Measurements from ENCODE around the gene FAM120B.
"Not testable (repeated sequence)": the region's sequence is repeated elsewhere in the genome, so short reads cannot be mapped to it uniquely, and the experiment has no call there.

FAM120B gene, protein sequence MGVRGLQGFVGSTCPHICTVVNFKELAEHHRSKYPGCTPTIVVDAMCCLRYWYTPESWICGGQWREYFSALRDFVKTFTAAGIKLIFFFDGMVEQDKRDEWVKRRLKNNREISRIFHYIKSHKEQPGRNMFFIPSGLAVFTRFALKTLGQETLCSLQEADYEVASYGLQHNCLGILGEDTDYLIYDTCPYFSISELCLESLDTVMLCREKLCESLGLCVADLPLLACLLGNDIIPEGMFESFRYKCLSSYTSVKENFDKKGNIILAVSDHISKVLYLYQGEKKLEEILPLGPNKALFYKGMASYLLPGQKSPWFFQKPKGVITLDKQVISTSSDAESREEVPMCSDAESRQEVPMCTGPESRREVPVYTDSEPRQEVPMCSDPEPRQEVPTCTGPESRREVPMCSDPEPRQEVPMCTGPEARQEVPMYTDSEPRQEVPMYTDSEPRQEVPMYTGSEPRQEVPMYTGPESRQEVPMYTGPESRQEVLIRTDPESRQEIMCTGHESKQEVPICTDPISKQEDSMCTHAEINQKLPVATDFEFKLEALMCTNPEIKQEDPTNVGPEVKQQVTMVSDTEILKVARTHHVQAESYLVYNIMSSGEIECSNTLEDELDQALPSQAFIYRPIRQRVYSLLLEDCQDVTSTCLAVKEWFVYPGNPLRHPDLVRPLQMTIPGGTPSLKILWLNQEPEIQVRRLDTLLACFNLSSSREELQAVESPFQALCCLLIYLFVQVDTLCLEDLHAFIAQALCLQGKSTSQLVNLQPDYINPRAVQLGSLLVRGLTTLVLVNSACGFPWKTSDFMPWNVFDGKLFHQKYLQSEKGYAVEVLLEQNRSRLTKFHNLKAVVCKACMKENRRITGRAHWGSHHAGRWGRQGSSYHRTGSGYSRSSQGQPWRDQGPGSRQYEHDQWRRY

DNA sequence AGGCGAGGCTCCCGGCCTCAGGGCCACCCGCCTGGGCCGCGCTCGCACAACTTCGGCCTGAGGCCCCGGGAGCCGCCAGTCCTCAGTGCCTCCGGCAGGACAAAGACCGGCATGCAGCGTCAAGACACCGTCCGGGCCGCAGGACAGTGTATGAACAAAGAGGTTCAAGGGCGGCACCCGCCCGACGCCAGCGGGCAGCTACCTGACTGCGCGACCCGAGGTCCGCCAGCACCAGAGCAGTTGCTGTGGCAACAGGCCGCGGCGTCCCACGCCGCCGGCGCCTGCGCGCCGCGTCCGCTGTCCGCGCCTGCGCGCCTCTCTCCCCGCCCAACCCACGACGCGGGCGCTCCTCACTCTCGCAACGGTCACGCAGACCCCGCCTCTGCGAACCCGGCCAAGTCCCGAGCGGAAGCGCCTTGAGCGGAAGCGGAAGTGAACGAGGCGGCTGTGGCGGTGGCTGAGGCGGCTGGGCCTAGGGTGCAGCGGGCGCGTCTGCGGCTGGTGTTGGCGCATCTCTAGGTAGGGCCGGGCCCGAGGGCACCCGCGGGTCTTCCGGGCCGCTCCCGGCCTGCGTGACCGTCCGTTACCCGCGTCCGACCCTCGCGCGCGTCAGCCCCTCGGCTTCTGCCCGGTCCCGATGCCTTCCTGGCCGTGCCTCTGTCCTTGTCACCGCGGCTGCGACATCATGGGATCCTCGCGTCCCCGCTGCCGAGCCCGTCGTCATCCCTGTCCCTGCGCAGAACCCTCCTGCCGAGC is at the start of gene FAM120B:
FAM120B (plus strand) TSS at position 435 of the 756 bp plus-strand sequence. CDS start 10,633 bp downstream, outside the sequence.
- Mint-ChIP-seq H3K27ac (peak within 1 kb of the TSS; percentile 95 to 97), H3K4me3 (peak within 1 kb of the TSS; percentile 97 to 99), H3K4me1 (peaks cover 39% of the 10 kb centered on the region), H3K9me3 (peaks cover 5 to 7% of the 10 kb centered on the region in 2 donors), H3K27me3 (peaks cover 6% of the 10 kb centered on the region)
- ATAC-seq (peak; percentile 96), DNase-seq (peak; percentile 92 to 95)

DNA sequence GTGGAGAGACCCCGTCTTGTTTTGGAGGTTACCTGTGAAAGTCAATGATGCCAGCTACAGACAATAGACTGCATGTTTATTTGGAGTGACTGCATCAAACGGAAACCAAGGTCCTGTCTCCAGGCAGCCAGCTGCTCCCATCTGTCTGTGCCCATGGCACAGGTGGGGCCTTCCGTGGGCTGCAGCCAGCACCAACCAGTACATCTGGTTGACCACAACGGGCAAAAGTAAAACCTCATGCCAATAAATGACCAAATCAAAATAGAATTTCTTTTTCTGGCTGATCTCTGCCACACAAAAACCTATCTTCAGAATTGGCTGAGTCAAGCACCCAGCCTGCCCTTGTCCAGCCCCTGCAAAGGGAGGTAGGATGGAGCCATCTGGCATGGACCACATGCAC is 49.2 kb upstream of the FAM120B start:
- H3K27ac Mint-ChIP-seq = no peak overlapping the region
- no peaks in the 10 kb centered on the region for H3K9me3 Mint-ChIP-seq
- H3K4me3 Mint-ChIP-seq = no peak overlapping the region
- DNase-seq = no peak
- H3K4me1 Mint-ChIP-seq = no peaks in the 10 kb centered on the region
- peaks cover 18% of the 10 kb centered on the region for H3K27me3 Mint-ChIP-seq
- ATAC-seq = no peak

DNA sequence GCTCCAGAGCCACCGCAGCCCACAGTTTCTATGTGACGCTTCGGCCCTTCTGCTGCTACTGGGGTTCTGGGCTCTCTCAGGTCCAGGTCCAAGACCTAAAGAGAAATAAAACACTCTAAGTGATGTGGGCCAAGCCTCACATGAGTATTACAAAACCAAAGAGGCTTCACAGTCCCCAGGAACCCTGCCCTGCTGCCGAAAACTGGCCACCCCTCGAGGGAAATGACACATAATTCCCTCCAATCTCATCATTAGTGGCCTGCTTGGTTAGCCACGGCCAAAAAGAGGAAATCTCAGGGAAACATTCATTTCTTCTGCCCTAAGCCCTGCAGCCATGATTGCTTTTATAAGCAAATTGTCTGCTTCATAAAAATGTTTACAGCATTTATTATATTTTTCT is 48.2 kb upstream of the FAM120B start:
- Mint-ChIP-seq H3K9me3 (no peaks in the 10 kb centered on the region), H3K27ac (no peak overlapping the region), H3K4me1 (no peaks in the 10 kb centered on the region), H3K27me3 (peaks cover 26% of the 10 kb centered on the region), H3K4me3 (no peak overlapping the region)
- ATAC-seq (no peak), DNase-seq (no peak)

DNA sequence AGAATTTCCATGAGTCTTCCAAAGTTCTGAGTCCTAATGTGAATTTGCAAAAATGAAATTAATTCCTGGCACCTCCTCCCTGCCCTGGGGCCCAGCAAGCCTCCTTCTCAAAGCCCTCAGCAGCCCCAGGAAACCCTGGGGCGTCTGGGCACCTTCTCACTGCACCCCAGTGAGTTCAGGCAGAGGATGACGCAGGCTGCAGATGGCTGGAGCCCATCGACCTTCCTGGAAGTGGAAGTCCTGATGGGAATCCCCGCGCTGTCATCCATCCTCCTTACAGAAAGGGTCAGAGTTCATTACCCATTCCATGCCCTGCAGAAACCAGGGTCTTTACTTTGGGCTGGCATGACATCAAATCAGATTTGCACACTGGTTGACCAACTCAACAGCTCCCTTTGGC is 47.3 kb upstream of the FAM120B start:
- DNase-seq (no peak), ATAC-seq (no peak)
- Mint-ChIP-seq H3K9me3 (no peaks in the 10 kb centered on the region), H3K27me3 (peaks cover 30% of the 10 kb centered on the region), H3K27ac (no peak overlapping the region), H3K4me1 (no peaks in the 10 kb centered on the region), H3K4me3 (no peak overlapping the region)

DNA sequence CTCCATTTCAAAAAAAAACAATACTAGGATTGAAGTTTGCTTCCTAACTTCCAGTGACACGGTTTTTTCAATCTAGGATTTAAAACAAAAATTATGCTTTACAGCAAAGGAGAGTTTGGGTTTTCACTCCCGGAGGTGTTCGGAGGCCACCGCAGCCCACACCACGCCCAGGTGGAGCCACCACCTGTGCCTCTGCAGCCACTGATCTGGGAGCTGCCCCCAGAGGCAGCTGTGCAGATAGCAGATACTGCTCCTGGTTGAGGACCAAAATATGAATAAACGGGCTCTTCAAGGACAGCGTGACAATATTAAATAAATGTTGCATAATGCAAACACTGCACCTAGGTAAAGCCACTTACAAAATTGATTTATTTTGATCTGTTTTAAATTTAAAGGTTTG is 45.9 kb upstream of the FAM120B start:
- Mint-ChIP-seq H3K27me3 (peaks cover 30% of the 10 kb centered on the region), H3K4me1 (no peaks in the 10 kb centered on the region), H3K9me3 (no peaks in the 10 kb centered on the region), H3K27ac (no peak overlapping the region), H3K4me3 (no peak overlapping the region)
- DNase-seq (no peak), ATAC-seq (no peak)

DNA sequence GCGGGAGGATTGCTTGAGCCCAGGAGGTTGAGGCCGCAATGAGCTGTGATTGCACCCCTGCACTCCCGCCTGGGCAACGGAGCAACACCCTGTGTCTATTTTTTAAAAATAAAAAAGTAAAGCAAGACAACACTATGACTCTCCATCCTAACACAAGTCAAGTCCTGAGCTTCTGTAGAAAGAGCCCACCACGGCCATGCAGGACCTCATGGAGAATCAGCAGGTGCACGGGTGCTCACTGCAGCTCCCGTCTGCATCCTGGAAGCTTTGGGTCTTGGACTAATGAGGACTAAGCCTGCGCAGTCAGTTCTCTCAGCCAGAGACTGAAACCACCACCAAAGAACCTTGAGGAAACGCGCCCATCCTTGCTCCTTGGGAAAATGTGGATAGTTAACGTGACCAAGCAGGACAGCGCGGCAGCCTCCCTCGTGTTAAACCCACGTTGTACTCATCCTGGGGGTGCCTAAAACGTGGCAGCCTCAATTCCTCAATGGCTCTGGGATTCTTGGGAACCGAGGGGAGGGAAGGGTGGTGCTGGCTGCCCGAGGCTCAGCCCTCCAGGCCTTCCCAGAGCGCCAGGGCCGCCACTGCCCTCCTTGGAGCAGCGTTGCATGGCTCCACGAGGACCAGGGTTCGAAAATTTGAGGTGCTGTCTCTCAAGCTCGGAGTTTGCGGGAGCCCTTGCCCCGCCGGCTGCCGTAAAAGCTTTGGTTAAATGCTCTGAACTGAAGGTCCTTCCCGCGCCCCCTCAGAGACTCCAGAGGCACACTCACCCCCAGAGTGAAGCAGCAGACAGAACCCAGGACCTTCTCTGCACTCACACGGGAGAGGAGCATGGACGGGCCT is 44.7 kb upstream of the FAM120B start:
- Mint-ChIP-seq H3K27me3 (peaks cover 30% of the 10 kb centered on the region), H3K9me3 (no peaks in the 10 kb centered on the region), H3K4me3 (no peak overlapping the region), H3K4me1 (no peaks in the 10 kb centered on the region), H3K27ac (no peak overlapping the region)
- DNase-seq (no peak), ATAC-seq (no peak)

DNA sequence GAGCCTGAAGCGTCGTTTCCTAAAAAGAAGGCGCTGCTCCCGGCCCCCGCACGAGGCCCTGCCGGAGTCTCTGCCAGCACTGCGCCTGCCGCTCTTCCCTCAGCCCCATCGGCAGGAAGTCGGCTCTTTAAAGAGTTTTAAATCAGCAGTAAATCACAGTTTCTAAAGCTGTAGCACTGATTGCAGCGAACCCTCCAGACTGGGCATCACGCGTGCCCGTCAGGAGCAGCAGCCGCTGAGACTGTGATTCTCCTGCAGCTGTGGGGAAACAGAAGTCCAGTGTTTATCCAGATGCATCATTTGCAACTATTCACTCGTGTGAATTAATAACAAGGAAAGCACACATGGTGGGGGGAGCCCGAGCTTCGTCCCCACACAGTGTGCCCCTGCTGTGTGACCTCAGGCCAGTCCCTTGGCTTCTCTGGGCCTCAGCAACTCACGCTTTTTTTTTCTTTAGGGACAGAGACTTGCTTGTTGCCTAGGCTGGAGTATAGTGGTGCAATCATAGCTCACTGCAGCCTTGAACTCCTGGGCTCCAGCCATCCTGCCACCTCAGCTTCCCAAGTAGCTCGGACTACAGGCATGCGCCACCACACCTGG is 44.0 kb upstream of the FAM120B start:
- no peak for DNase-seq
- Mint-ChIP-seq H3K9me3 (no peaks in the 10 kb centered on the region), H3K27me3 (peaks cover 30% of the 10 kb centered on the region)

DNA sequence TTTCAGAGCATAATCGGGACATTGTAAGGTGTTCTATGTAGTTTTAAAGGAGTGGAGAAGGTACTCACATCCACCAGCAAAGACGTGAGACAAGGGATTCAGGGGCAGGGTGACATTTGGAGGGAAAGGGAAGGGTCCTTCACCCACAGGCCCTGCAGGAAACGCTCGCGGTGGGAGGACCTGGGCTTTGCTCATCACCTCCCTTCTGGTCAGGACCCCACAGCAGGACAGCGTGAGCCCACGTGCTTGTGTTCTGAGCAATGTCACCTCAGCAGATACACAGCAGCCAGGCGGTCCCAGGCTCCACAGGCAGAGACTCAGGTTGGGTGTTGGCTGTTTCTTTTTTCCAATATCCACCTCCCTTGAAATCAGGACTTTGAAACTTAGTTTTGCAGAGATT is 43.1 kb upstream of the FAM120B start:
- Mint-ChIP-seq H3K4me3 (no peak overlapping the region), H3K27me3 (peaks cover 30% of the 10 kb centered on the region), H3K9me3 (no peaks in the 10 kb centered on the region), H3K27ac (no peak overlapping the region), H3K4me1 (no peaks in the 10 kb centered on the region)
- DNase-seq = no peak
- ATAC-seq = no peak

More for the DNA sequence above, 44.0 kb upstream of the FAM120B start:
- no peaks in the 10 kb centered on the region for H3K4me1 Mint-ChIP-seq
- no peak for ATAC-seq
- no peak overlapping the region for H3K27ac Mint-ChIP-seq
- H3K4me3 Mint-ChIP-seq = no peak overlapping the region

DNA sequence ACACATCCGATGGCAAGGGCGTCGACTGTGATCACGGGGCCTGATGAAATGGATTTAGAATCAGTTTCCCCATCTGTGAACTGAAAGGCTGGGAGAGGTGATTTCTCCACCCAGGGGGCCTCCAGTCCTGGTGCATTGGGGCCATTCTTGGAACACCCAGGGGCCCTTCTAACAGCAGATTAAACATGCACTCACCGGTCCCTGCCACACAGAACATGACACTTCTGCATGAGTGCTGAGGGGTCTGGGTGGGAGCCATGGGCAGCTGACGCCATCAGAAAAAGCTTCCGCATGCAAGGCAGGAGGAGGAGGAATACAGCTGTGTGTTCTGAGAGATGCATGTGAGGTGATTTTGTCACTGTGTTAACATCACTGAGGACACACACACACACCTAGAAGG is 42.5 kb upstream of the FAM120B start:
- Mint-ChIP-seq H3K9me3 (no peaks in the 10 kb centered on the region), H3K4me1 (no peaks in the 10 kb centered on the region), H3K27me3 (peaks cover 30% of the 10 kb centered on the region), H3K27ac (no peak overlapping the region), H3K4me3 (no peak overlapping the region)
- ATAC-seq (peak; percentile 23), DNase-seq (no peak)

DNA sequence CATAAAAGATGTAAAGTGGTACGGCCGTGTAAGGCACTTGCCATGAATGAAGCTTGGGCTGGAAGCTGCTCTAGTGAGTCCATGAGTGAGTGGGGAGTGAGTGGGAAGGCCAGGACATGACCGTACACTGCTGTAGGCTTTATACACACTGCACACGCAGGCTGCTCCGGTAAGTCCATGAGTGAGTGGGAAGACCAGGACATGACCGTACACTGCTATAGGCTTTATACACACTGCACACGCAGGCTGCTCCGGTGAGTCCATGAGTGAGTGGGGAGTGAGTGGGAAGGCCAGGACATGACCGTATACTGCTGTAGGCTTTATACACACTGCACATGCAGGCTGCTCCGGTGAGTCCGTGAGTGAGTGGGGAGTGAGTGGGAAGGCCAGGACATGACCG is 41.9 kb upstream of the FAM120B start:
- not testable (repeated sequence) for DNase-seq, H3K9me3 Mint-ChIP-seq, H3K27ac Mint-ChIP-seq, H3K4me3 Mint-ChIP-seq, H3K4me1 Mint-ChIP-seq
- peaks cover 30% of the 10 kb centered on the region for H3K27me3 Mint-ChIP-seq
- ATAC-seq = peak; percentile 12

DNA sequence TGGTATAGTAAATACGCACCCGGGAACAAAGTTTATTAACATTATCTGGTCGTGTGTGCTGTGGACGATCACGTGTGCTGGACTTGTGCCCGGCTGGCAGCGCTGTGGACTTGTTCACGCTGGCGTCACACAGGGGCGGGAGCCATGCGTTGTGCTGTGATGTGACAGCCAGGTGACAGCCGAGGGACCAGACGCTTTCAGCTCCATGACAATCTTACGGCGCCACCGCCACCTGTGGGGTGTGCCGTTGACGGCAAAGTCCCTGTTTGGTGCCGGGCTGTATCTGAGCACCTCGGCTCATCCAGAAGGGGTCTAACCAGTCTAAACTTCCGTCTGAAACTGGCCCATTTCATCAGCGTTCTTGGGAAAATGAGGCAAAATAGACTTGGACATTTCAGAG is 40.9 kb upstream of the FAM120B start:
- Mint-ChIP-seq H3K9me3 (no peaks in the 10 kb centered on the region), H3K4me3 (no peak overlapping the region), H3K27ac (no peak overlapping the region), H3K4me1 (no peaks in the 10 kb centered on the region), H3K27me3 (peaks cover 26% of the 10 kb centered on the region)
- ATAC-seq = no peak
- no peak for DNase-seq

DNA sequence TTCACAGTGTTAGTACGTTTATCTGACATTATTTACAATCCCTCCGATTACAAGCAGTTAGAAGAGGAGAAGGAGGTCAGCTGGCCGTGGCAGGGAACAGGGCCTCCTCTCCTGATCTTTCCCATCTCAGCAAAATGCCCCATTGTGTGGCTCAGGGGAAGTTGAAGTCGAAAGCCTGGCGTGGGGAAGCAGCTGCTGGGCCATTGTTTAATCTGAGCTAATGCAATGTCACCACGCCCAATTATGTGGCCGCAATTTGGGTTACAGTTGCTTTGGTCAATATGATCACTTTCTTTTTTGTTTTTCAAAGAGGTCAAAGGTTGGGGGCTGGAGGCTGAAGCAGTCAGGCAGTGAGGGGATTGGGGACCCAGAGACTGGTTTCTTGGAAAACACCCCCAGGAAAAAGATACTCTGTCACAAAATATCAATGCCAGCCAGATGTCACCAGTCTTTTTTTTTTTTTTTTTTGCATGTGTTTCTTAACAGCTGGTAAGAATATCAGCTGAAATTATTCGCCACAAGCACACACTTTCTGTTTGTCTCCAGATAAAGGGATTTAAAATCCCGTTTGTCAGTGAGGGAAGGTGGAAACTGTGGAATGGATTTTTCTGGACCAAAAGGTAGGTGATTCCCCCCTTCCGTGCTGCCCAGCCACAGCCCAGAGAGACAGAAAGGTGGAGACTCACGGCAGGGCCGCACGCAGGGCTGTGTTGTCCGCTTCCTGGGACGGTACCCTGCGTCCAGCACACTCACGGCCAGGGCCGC is 40.3 kb upstream of the FAM120B start:
- Mint-ChIP-seq H3K27ac (peak overlapping the region in 1 of 2 donors; percentile 49), H3K27me3 (peaks cover 23% of the 10 kb centered on the region), H3K4me3 (no peak overlapping the region), H3K4me1 (peaks cover 5% of the 10 kb centered on the region), H3K9me3 (no peaks in the 10 kb centered on the region)
- no peak for DNase-seq
- no peak for ATAC-seq

DNA sequence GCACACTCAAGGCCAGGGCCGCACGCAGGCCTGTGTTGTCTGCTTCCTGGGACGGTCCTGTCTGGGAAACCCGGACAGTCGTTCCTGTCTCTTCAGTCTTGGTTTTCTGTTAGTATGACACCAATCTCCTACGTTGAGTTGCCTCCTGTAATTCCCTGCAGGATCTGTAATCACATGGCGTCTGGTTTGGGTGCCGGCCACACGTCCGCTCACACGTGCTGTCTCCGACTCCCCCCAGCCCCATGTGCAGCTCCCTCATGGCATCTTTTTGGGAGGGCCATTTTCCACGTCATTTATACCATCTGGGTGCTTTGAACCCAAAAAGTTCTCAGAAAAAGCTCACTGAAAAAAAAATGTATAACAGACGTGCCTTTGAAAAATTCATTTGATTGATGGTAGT is 38.9 kb upstream of the FAM120B start:
- H3K4me1 Mint-ChIP-seq = peaks cover 19% of the 10 kb centered on the region
- no peak overlapping the region for H3K4me3 Mint-ChIP-seq
- DNase-seq = no peak
- no peaks in the 10 kb centered on the region for H3K9me3 Mint-ChIP-seq
- no peak for ATAC-seq
- no peak overlapping the region for H3K27ac Mint-ChIP-seq
- peaks cover 10% of the 10 kb centered on the region for H3K27me3 Mint-ChIP-seq

Data from stimulated activated naive CD8-positive, alpha-beta T cell treated with anti-CD3 and anti-CD28 coated beads, Interleukin-15, amount 100 ng/mL, for 72 hours (primary cell).